Activated T-helper 9 cell treated with anti-CD3 and anti-CD28 coated beads, Interleukin-2, amount 50 U/mL, for 16 hours (primary cell): ENCODE results near the gene CYSLTR2.

Source experiments
- DNase-seq: peaks from one replicate; pipeline ENCODE4 v3.0.0-alpha.2; 2020; ENCODE audit warnings: low read depth

Gene CYSLTR2, protein sequence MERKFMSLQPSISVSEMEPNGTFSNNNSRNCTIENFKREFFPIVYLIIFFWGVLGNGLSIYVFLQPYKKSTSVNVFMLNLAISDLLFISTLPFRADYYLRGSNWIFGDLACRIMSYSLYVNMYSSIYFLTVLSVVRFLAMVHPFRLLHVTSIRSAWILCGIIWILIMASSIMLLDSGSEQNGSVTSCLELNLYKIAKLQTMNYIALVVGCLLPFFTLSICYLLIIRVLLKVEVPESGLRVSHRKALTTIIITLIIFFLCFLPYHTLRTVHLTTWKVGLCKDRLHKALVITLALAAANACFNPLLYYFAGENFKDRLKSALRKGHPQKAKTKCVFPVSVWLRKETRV

DNA sequence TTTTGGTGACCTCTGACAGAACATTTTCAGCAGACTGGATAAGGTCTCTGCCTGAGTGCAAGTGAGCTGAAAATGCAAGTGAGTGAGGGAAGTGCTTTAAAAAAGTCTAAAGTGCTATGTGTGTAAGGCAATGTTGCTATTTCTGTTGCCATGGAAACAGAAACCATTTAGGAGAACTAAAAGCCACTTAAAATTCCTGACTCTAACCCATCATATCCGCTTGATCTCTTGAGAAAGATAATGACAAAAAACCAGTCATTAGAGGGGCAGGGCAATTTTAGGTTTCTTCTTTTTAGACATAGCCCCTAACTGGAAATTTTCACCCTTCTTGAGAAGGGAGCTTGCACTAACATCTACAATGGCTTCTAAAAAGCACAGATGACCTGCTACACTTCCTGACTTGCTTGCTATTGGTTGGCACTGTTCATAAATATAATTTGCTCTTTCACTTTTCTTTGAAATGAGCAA lies at the start of gene CYSLTR2:
TSS of gene CYSLTR2 (plus strand) at position 458 of the 468 bp plus-strand sequence. CDS start 52,889 bp downstream, outside the sequence.
- no peak for DNase-seq

DNA sequence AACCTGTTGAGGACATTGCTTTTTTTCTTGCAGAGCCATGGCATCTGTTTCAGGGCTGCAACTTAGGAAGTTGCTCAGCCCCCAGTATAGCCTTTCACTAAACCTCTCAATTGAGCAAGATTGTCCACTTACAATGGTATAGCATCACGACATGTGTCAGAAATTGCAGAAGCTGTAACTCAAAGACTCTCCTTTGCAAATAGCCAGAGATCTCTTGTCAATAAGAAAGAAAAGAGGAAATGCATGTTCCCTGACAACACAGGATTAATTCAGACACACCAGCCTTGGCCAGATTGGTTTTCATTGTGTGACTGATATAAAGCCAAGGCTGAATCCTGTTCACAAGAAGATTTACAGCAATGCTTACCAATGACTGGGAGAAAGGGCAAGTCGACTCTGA lies 38.7 kb upstream of the CYSLTR2 start:
- DNase-seq = no peak

DNA sequence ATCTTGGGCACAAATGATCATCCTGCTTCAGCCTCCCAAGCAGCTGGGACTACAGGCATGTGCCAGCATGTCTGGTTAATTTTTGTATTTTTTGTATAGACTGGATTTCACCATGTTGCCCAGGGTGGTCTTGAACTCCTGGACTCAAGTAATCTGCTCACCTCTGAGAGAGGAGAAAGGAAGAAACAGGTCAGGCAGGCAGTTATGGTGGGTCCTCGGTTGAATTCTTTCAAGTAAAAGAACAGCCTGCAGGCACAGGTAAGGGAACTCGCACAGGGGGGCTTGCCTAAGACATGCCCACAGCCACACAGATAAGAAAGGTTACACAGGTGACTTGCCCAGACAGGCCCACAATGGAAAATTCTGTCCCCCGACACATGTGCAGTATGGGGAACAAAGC lies 34.8 kb upstream of the CYSLTR2 start:
- DNase-seq = no peak

DNA sequence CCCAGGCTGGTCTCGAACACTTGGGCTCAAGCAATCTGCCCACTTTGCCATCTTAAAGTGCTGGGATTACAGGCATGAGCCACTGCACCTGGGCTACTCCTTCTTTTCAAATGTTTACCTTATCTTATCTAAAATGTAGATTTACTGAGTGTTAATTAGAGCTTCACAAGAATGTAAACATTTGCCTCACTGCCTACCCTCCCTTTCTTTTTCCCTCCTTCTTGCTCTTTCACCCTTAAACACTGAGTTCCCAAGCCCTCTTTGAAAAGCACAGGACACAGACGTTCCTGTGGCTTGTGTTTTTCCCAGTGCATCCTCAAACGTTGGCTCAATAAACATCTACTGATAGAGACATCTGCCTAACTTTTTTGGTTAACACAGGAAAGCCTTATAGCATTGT lies 32.7 kb upstream of the CYSLTR2 start:
- no peak for DNase-seq

DNA sequence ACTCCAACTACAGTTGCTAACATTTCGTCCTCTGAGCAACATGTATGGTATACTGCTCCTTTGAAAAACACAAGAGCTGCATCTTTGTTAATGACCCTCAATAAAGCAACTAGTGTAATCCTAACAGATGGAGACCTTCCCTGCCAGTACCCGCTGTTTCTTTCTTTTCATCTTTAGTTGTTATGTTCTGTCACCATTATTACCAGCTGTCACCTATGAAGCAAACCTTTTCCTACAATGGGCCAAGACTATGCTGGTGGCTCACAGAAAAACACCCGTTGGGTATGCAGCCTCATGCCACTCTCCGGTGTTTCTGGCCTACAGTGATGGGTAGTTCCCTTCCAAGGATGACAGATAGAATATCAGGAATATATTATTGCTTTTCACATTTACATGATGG lies 29.7 kb upstream of the CYSLTR2 start:
- no peak for DNase-seq

DNA sequence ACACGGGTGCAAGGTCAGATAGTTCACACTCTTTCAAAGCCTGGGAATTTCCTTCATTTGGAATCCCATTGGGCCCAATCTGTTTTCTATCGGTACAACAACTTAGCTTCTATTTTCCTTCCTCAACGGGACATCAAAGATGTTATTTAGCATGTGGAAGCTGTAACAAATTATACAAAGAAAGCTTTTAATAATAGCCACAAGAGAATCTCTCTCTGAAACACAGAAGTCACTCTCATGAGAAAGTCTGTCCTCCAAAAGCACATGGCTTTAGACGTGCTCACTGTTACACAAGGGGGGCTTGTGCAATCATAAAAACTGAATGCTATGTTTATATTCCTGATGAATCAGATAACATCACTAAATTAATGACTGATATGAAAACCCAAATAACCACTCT lies 28.9 kb upstream of the CYSLTR2 start:
- DNase-seq = no peak

DNA sequence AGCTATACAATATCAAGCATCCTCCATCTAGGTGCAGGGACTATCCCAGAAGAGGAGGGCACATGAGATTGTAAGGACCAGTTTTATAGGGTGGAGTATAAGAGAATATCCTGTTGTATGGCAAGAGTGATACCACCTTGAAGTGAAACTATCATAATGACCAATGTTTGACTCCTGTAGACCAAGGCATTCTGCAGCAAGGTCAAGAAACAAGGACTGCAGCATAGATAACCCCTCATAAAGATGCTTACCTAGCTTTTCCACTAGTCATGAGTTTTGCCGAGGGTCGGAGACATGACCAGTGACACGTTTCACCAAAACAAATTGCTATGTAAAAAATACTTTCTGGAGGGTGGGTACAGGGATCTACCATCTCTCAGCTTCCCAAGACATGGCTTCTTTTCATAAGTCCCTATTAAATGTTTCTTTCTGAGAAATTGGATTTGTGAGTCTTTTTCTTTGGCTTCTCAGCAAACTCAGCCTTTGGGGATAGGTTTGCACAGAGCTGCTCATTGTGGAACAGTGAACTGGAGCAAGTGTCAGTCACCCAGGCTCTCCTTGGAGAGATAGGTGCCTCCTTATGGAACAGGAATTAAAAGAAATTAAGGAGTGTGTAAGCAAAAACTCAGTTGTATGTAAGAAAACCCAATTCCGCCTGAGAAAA lies 28.2 kb upstream of the CYSLTR2 start:
- no peak for DNase-seq

DNA sequence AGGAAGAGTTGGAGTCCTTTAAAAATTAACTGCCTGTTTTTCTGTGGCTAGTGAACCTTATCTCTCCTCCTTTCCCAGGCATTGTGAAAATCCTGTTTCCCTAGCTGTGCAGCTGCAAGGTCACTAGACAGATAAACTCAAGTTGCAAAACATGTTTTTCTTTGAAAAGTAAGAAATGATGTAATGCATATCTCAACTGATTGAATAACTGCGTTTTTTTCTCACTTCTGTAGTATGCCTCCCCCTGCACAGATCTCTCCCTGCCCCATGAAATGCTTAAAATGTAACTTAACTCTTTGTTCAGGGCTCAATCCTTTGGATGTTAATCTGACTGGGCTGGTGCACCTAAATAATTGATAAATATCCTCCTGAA lies 27.7 kb upstream of the CYSLTR2 start:
- no peak for DNase-seq

DNA sequence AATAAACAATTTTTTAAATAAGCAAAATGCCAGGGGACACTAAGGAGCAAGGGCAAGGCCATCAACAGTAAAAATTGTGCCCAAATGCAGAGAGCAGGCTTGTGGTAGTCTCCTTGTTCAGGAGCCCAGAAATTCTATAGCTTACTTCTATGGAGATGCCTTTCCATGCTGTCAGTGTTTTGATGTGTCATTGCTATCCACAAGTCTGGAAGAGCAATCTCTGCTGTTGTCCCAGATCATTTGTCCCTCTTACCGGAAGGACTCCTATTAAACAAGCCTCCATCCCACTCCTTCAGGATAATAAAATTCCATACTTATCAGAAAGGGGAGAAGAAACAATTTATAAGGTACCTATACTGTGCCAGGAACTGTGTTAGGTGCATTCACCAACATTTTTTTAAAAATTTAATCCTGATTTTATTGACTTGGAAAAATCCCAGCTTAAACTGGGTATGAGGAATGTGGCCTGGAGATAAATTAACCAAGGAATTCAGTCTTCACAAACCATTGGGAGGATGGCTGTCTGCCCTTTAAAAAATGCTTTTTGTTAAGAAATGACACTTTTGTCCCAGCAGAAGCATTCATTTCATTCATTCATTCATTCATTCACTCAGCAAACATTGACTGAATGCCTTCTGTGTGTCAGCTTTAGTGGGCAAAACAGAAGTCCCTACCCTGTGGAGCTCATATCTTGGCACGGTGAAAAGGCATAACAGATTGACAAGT lies 26.8 kb upstream of the CYSLTR2 start:
- no peak for DNase-seq

DNA sequence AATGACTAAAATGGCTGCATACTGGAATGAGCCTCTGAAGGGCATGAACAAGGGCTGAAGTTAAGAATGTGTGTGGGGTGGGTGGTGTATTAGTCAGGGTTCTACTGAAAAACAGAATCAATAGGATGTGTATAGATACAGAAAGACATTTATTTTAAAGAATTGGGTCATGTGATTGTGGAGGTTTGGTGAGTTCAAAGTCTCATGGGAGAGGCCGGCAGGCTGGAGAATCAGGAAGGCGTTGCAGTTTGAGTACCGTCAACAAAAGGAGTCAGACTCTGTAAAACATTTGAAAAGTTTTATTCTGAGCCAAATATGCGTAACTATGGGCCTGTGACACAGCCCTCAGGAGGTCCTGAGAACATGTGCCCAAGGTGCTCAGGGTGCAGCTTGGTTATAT lies 24.5 kb upstream of the CYSLTR2 start:
- no peak for DNase-seq

DNA sequence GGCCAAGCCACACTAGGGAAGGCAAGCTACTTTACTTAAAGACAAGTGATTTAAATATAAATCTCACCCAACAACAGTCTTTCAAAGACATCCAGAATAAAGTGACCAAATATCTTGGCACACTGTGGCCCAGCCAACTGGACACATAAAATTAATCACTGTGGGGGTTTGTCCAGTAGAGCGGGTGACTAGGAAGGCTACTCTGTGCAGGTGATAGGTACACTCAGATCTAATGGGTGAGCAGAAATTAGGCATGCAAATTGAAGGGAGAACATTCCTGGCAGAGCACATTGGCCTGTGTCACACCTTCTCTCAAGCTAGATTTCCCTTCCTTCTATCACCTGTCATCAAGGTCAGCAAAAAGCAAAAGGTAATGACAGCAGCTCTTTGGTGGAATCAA lies 23.4 kb upstream of the CYSLTR2 start:
- DNase-seq = no peak

DNA sequence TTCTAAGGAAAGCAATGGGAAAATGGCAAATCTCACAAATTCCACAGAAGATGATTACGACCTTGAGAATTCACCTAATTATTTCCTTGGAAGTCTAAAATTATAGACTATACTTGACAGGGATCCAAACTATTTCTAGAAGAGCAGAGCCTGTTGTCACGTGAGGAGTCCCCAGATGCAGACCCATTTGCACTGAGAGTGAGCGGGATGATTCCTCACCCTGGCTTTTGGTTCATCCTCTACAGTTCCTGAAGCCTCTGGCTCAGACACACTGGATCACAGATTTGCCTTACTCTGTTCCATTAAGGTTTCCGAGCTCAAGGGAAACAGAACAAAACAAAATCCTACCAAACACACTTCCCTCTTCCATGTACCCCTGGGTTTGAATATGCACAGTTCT lies 23.0 kb upstream of the CYSLTR2 start:
- no peak for DNase-seq

DNA sequence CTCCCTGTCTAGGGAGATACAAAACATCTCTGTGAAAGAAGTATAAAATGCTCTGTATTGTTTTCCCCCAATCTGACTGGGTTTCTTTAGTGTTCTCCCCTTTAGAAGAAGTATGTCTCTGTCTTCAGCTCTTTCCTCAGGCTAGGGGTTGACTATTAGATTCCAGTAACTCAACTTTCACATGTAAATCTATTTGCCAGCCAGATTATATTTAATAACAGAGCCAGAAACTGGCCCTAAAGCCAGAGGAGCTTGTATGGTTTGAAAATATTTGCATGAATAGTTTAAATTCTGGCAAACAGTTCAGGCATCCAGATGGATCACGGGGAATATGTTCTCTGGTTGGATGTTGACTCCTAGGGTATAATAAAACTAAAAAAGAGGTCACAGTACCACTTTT lies 22.3 kb upstream of the CYSLTR2 start:
- DNase-seq = no peak

DNA sequence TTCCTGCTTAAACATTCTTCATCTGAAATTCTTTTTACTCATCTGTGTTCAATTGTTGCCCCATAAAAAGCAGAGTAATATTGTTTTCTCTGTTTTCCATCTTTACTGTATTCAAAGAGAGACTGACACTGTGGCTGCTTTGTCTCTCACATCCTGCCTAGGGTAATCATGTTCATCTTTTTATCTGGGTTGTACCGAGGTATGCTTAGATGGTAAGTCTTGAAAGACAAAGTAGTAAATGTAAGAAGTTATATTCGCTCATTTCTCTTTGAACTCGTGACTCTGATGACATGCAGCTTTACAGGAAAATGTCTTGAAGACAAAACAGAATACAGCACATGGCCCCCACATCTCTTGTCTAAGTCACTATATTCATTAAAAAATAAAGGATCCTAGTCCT lies 20.0 kb upstream of the CYSLTR2 start:
- no peak for DNase-seq

DNA sequence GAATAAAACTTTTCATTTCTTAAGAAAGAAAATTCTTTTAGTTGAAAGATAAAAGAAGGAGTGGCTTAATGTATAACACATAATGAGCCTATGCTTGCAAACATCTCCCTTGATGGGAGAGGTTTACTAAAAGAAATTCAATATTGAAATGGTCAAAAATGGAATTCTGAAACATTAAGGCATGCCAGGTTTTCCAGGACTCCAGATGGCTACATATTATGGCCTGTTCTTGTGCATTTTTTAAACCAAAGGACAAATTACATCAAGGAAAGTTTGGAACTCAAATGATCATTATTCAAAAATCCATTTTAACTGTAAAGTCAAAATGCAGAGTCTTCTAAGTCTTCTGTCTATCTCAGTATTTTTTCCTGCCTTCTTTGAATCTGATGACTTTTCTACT lies 19.1 kb upstream of the CYSLTR2 start:
- no peak for DNase-seq

DNA sequence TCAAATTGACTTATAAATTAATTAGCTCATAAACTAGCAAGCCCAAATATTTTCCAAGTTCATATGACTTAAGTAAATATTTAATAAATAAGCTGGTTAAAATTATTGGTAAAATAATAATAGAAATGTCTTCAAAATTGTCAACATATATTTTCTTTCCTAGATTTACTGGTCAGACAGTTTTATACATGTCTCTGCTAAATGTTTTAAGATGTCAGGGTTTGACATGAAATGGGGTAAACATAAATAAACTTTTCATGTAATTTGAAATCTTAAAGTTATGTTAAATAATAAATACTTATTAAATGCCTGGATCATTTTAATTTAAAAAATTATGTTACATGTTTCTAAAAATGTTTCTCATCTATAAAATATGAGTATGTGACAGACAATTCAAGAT lies 18.3 kb upstream of the CYSLTR2 start:
- no peak for DNase-seq

DNA sequence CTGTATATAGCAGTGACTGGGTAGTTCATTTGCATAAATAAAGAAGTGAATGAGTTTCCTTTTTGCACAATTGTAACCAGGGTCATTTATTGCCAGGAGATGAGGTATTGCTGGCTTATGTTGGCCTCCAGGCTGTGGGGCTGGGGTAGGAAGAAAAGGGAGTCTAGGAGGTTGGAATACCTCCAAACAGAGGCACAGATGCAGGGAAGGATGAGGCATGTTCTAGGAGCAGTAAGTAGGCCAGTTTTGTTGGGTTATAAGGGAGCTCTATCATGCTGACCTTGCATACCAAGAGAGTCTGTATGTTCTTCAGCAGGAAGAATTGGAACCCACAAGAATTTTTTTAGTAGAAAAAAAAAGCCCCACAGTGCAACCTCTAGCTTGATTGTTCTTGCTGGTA lies 17.2 kb upstream of the CYSLTR2 start:
- no peak for DNase-seq

DNA sequence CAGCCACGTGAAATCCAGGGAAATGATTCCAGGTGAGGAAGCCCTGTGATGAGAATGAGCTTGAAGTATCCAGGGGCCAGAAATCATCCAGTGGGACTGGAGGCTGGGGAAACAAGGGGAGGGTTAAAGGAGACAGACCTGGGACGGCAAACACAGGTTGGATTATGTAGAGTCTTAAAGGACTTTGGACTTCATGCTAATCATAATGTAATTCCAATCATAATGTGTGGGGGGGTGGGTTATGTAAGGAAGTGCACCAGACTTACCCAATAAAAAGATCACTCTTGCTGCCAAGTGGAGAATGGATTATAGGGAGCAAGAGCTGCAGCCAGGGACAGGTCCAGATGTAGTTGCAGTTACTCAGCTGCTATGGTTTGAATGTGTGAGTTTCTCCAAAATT lies 16.1 kb upstream of the CYSLTR2 start:
- DNase-seq = no peak

DNA sequence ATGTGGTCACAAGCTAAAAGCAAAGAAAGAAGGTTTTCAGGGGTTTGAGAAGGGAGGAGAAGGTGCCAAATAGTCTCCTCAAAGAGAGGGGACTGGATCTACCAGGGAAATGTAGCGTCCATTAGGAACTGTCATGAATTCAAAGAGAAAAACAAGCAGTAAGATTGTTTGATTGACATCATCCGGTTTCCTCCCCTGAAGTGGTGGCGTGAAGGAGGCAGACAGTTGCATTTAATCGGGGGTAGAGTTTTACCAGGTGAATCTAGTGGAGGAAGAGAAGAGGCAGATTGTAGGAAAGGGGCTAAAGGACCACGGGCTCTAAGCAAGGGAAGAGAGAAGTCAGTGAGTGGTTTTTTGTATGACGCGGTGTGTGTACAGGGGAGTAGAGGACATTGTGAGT lies 13.0 kb upstream of the CYSLTR2 start:
- DNase-seq = no peak

DNA sequence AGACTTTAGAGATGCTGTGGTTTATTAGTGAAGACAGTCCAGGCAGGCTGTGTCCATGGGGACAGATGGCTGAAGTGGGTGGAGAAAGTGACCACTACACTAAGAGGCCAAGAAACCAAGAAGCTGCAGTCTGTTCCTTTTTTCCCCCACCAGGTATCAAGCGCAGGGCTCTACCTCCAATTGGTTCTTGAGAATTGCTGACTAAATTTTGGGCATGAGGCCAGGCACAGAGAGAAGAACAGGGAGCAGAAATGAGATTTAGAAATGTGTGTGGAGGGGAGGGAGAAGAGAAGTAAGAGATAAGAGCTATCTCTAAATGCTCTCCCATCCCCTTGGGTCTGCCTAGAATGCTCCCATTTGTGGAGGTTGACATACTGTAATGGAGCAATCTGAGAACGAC lies 12.3 kb upstream of the CYSLTR2 start:
- no peak for DNase-seq

DNA sequence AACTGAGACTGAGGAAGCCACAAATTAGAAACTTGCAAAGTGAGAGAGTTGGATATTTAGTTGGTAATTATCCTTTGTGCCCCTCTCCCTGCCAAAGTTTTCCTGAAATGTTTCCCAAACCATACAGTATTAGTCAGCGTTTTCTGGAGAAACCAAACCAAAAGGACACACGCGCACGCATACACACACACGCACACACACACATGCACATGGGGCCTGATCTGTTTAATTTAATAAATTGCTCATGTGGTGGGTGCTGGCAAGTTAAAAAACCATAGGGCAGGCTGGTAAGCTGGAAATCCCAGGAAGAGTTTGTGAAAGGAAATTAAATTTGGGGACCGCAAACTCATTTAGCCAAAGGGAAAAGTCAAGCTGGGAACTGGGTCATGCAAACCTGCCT lies 11.7 kb upstream of the CYSLTR2 start:
- no peak for DNase-seq

DNA sequence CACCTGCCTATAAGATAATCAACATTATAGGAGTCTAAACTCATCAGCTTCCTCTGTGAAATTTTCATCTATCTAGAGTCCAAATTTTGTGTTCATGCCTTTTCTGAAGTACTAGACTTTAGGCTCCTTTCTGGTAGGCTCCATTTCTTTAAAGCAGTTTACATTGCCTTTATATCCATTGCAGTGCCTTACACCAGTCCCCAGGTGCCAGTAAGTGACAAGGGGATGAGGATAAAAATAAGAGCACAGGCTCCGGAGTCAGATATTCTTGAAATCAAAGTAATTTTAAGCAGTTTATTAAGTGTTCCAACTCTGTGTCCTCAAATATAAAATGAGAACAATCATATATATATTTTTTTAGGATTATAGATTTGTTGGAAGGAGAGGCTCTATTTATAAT lies 10.6 kb upstream of the CYSLTR2 start:
- DNase-seq = no peak

DNA sequence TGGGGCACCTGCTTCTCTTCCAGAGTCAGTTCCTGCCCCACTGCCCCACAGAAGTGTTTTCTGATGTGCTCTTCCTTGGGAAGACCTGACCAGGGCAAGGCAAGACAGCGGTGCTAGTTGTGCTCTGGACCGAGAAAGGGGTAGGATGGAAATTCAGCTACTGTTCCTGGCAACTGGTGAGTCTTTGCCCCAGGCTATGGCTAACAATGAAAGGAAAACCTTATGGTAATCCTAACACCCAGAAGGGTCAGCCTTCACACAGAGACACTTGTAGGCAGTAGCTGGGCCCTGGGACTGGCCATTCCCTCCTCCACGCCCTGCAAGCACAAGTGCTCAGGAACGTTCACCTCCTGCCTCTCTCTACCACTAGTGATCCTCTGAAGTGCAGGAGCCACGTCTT lies 9.6 kb upstream of the CYSLTR2 start:
- DNase-seq = no peak
